ENCODE measurements around the gene TMEM223. TPM values are rescaled to one million over a fixed set of nuclear protein-coding genes. Genes with fewer than 3 reads are reported as not detected.

The TMEM223 gene
- total and polyA plus RNA-seq, 9 of the 15 experiments (the other 6 are each of a cell fraction or from before 2014, with no cell fraction given), result 5.9 to 34.5 (median 19.6) TPM

DNA sequence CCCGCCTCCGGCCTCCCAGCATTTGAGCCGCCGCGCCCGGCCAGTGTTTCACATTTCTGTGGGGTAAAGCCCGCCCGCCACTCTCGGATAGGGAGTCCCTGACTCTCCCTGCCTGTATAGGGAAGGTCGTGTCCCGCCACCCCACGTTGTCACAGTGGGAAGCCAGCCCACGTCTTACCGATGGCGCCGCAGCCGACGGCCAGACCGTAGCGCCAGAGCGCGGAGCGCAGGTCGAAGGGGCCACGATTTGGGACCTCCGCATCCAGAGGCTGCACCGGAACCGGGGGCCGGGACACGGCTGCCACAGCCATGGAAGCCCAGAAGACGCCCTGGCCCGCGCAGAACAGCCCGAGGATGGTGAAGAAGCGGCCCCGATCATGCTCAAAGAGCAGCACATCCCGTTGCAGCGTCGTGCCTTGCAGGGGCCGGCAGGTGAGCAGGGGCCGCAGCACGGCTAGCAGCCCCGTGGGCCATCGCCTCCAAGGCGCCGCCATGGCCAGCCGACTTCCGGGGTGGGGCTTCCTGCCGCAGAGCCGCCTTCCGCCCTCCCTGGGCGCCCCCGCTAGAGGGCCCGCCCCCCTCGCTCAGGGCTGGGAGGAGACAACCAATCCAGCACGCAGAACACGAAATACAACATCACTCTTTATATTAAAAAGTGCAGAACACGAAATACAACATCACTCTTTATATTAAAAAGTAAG, at the start of gene TMEM223 (continued):
- TF ChIP-seq, protein P1, sequence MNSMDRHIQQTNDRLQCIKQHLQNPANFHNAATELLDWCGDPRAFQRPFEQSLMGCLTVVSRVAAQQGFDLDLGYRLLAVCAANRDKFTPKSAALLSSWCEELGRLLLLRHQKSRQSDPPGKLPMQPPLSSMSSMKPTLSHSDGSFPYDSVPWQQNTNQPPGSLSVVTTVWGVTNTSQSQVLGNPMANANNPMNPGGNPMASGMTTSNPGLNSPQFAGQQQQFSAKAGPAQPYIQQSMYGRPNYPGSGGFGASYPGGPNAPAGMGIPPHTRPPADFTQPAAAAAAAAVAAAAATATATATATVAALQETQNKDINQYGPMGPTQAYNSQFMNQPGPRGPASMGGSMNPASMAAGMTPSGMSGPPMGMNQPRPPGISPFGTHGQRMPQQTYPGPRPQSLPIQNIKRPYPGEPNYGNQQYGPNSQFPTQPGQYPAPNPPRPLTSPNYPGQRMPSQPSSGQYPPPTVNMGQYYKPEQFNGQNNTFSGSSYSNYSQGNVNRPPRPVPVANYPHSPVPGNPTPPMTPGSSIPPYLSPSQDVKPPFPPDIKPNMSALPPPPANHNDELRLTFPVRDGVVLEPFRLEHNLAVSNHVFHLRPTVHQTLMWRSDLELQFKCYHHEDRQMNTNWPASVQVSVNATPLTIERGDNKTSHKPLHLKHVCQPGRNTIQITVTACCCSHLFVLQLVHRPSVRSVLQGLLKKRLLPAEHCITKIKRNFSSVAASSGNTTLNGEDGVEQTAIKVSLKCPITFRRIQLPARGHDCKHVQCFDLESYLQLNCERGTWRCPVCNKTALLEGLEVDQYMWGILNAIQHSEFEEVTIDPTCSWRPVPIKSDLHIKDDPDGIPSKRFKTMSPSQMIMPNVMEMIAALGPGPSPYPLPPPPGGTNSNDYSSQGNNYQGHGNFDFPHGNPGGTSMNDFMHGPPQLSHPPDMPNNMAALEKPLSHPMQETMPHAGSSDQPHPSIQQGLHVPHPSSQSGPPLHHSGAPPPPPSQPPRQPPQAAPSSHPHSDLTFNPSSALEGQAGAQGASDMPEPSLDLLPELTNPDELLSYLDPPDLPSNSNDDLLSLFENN (IDR thresholded peaks at IDR 0.05; ENCODE audit: low read depth in 2 of 2, low read length in 2 of 2), result no peak
- TF ChIP-seq ZZZ3 (IDR thresholded peaks at IDR 0.05), result no peak
- TF ChIP-seq ZNF79 (CRISPR knock-in tag; IDR thresholded peaks at IDR 0.05; ENCODE audit: low read depth), result no peak
- no peak for TF ChIP-seq ZNF584 (CRISPR knock-in tag; IDR thresholded peaks at IDR 0.05; ENCODE audit: low read depth)
- TF ChIP-seq, protein P2, sequence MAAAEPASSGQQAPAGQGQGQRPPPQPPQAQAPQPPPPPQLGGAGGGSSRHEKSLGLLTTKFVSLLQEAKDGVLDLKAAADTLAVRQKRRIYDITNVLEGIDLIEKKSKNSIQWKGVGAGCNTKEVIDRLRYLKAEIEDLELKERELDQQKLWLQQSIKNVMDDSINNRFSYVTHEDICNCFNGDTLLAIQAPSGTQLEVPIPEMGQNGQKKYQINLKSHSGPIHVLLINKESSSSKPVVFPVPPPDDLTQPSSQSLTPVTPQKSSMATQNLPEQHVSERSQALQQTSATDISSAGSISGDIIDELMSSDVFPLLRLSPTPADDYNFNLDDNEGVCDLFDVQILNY (CRISPR knock-in tag; IDR thresholded peaks at IDR 0.05), result peak; percentile 66; the same call in 1 of the 2 replicates
- peak; percentile 55; the same call in 1 of the 2 replicates for TF ChIP-seq LCOR (CRISPR knock-in tag; IDR thresholded peaks at IDR 0.05)
- TF ChIP-seq ZNF24 (IDR thresholded peaks at IDR 0.05), result no peak
- no peak for TF ChIP-seq ZC3H4 (CRISPR knock-in tag; IDR thresholded peaks at IDR 0.05; ENCODE audit: borderline replicate concordance)
- no peak for TF ChIP-seq ZKSCAN3 (CRISPR knock-in tag; IDR thresholded peaks at IDR 0.05)
- TF ChIP-seq MYBL2 (IDR thresholded peaks at IDR 0.05; ENCODE audit: low read depth), result no peak
- no peak for TF ChIP-seq MYBL2 (CRISPR knock-in tag; IDR thresholded peaks at IDR 0.05; ENCODE audit: borderline replicate concordance)
- TF ChIP-seq HEY1 (CRISPR knock-in tag; IDR thresholded peaks at IDR 0.05; ENCODE audit: borderline replicate concordance), result no peak
- TF ChIP-seq ARID1B (IDR thresholded peaks at IDR 0.05), result no peak
- 0 out of 2 replicates have a peak, but pooled peaks have one; percentile 38 for TF ChIP-seq PHB (CRISPR knock-in tag; IDR thresholded peaks at IDR 0.05)
- no peak for TF ChIP-seq CBFA2T2 (conservative IDR thresholded peaks at IDR 0.05)
- no peak for TF ChIP-seq KDM2B (CRISPR knock-in tag; IDR thresholded peaks at IDR 0.05)
- TF ChIP-seq, protein P3, sequence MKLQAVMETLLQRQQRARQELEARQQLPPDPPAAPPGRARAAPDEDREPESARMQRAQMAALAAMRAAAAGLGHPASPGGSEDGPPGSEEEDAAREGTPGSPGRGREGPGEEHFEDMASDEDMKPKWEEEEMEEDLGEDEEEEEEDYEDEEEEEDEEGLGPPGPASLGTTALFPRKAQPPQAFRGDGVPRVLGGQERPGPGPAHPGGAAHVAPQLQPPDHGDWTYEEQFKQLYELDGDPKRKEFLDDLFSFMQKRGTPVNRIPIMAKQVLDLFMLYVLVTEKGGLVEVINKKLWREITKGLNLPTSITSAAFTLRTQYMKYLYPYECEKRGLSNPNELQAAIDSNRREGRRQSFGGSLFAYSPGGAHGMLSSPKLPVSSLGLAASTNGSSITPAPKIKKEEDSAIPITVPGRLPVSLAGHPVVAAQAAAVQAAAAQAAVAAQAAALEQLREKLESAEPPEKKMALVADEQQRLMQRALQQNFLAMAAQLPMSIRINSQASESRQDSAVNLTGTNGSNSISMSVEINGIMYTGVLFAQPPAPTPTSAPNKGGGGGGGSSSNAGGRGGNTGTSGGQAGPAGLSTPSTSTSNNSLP (IDR thresholded peaks at IDR 0.05; ENCODE audit: borderline replicate concordance, low read depth, low read length), result 0 out of 2 replicates have a peak, but pooled peaks have one; percentile 11
- TF ChIP-seq CSDE1 (IDR thresholded peaks at IDR 0.05), result no peak
- TF ChIP-seq TCF3 (CRISPR knock-in tag; IDR thresholded peaks at IDR 0.05), result peak; percentile 27; the same call in 1 of the 2 replicates
- no peak for TF ChIP-seq ZNF41 (CRISPR knock-in tag; conservative IDR thresholded peaks at IDR 0.05)
- no peak for TF ChIP-seq TCF7L2 (IDR thresholded peaks at IDR 0.05; ENCODE audit: low read depth, low read length)
- no peak for TF ChIP-seq MEF2D (tag; conservative IDR thresholded peaks at IDR 0.05; ENCODE audit: low read depth)
- TF ChIP-seq ZEB2 (IDR thresholded peaks at IDR 0.05), result no peak

Data from K562 (cell line).